HG03432 (cell line): ENCODE measurements around the gene MC1R.
"Not testable (repeated sequence)": the region's sequence is repeated elsewhere in the genome, so short reads cannot be mapped to it uniquely, and the experiment has no call there.

Experiments
- ATAC-seq: cut with Tn5 transposase; IDR thresholded peaks from one replicate; pipeline ENCODE4 v1.9.1; 2021; ENCODE audit warnings: mild to moderate bottlenecking, moderate library complexity; ENCODE audit not compliant: unreplicated experiment

The MC1R gene

GRCh38 chr16:89913408-89914387, 5.0 kb upstream of the MC1R start:
- no peak for ATAC-seq

GRCh38 chr16:89914642-89915285, 3.9 kb upstream of the MC1R start:
- not testable (repeated sequence) for ATAC-seq

- ATAC-seq = no peak
Measured at GRCh38 chr16:89915303-89916232, 3.1 kb upstream of the MC1R start.

GRCh38 chr16:89917773-89918452, 749 bp upstream of the MC1R start:
- peak; percentile 72 for ATAC-seq

GRCh38 chr16:89919535-89920406, 1.1 kb downstream of the MC1R start:
- no peak for ATAC-seq

GRCh38 chr16:89920723-89921122, 2.1 kb downstream of the MC1R start:
- ATAC-seq = no peak

- ATAC-seq = no peak
Measured at GRCh38 chr16:89921131-89921701, 2.6 kb downstream of the MC1R start.

- ATAC-seq = no peak
Measured at GRCh38 chr16:89921702-89922476, 3.2 kb downstream of the MC1R start.

- no peak for ATAC-seq
Measured at GRCh38 chr16:89922477-89922883, 3.8 kb downstream of the MC1R start.

- peak; percentile 43 for ATAC-seq
Measured at GRCh38 chr16:89922884-89923639, 4.4 kb downstream of the MC1R start, which contains the start of gene TUBB3. TUBB3 (plus strand) TSS chr16:89923342; CDS start chr16:89923402, 60 bp downstream.

GRCh38 chr16:89923640-89924296, 5.1 kb downstream of the MC1R start:
- no peak for ATAC-seq

GRCh38 chr16:89924297-89924924, 5.7 kb downstream of the MC1R start:
- ATAC-seq = no peak

GRCh38 chr16:89924925-89925307, 6.3 kb downstream of the MC1R start:
- ATAC-seq = no peak

GRCh38 chr16:89925596-89926079, 7.0 kb downstream of the MC1R start:
- ATAC-seq = peak; percentile 9

- no peak for ATAC-seq
Measured at GRCh38 chr16:89931305-89931896, 12.7 kb downstream of the MC1R start.

GRCh38 chr16:89931964-89932363, 13.3 kb downstream of the MC1R start:
- no peak for ATAC-seq
